Sigmoid colon (tissue), 7 donors: ENCODE measurements around the gene UST. TPM values are rescaled to one million over a fixed set of nuclear protein-coding genes. Genes with fewer than 3 reads are reported as not detected.

ENCODE experiments used
- DNase-seq: peaks from one replicate; pipeline ENCODE4 v3.0.0-alpha.2; 2019
- H3K27ac ChIP-seq, 4 donors: fragments of 200-600 bp; sonication (generic); one replicate each; pipeline ENCODE4 v1.5.1; 2016 to 2019; ENCODE audit warnings: mild to moderate bottlenecking in 1 of 4
- H3K27me3 ChIP-seq, 3 donors: fragments of 200-600 bp; sonication (generic); one replicate each; pipeline ENCODE4 v1.5.1; 2019; ENCODE audit warnings: mild to moderate bottlenecking in 1 of 3
- H3K36me3 ChIP-seq, 4 donors: fragments of 200-600 bp; sonication (generic); one replicate each; pipeline ENCODE4 v1.5.1; 2016 to 2019
- H3K4me1 ChIP-seq, 4 donors: fragments of 200-600 bp; sonication (generic); one replicate each; pipeline ENCODE4 v1.5.1; 2017 to 2019
- H3K4me3 ChIP-seq, 4 donors: fragments of 200-600 bp; sonication (generic); one replicate each; pipeline ENCODE4 v1.5.1; 2017 to 2019; ENCODE audit warnings: mild to moderate bottlenecking in 2 of 4, moderate library complexity in 1 of 4
- H3K9me3 ChIP-seq, 4 donors: fragments of 200-600 bp in 3 of 4; sonication (generic) in 3 of 4; one replicate each; pipeline versions ENCODE4 v1.5.1 to v1.6.1; 2013 to 2019
- CTCF ChIP-seq, 4 experiments: fragments of 450-650 bp in 3 of 4; fragments of 200-600 bp in 1 of 4; IDR thresholded peaks; one replicate each; pipeline ENCODE4 v1.5.1; 2016 to 2019; ENCODE audit warnings: antibody characterized with exemption in 4 of 4, mild to moderate bottlenecking in 3 of 4, moderate library complexity in 2 of 4
- EP300 ChIP-seq, 4 donors: sonication (generic); formaldehyde crosslinking; IDR thresholded peaks; one replicate each; pipeline ENCODE4 v1.6.1; 2017; ENCODE audit warnings: antibody characterized with exemption in 4 of 4
- POLR2A ChIP-seq, 2 donors: fragments of 450-650 bp; IDR thresholded peaks; one replicate each; pipeline ENCODE4 v1.6.1; 2016; ENCODE audit warnings: antibody characterized with exemption in 2 of 2, mild to moderate bottlenecking in 2 of 2, moderate library complexity in 2 of 2
- POLR2AphosphoS5 ChIP-seq, 4 donors: sonication (generic); formaldehyde crosslinking; IDR thresholded peaks; one replicate each; pipeline ENCODE4 v1.6.1; 2017; ENCODE audit warnings: antibody characterized with exemption in 4 of 4
- WGBS, 2 donors: extraction: QIAGEN DNeasy Blood & Tissue Kit; methylation state at CpG; one replicate each; pipeline ENCODE4 v1.1.7; 2013; 5-methylcytosine and 5-hydroxymethylcytosine counted together
- intact Hi-C: fragments of 100-400 bp; cut with DNase I; formaldehyde crosslinking; loops from one replicate; pipeline ENCODE4 v1.15.1; 2023
- polyA plus RNA-seq, 3 donors: library from polyadenylated mRNA; stranded (reverse); fragments of 200-250 nt; gene quantifications; one replicate each; pipeline ENCODE4 v1.2.3, GENCODE V29; 2013
- total RNA-seq, 4 donors: library from RNA; depleted of rRNA; stranded (reverse); fragments of >200 nt; gene quantifications; one replicate each; pipeline ENCODE4 v1.1.0, GENCODE V29; 2016
- donor health status: healthy with polysubstance abuse.
- donor health status: Bipolar disorder and iron deficiency.
- donor health status: healthy.

Gene UST
- total and polyA plus RNA-seq, 7 donors, result 0.46 to 35.2 (median 21.8) TPM

GRCh38 chr6:148868314-148868713 lies 121.5 kb downstream of the UST start:
- intact Hi-C loops, result no loop called here
- WGBS, 2 donors, result 83 to 84% methylated on average over 5 of the region's 5 CpGs
- H3K27ac ChIP-seq, result peak overlapping the region in 3 of 4 donors; percentile 3 to 45 (median 33)
- H3K27me3 ChIP-seq, result no peaks in the 10 kb centered on the region
- DNase-seq, result no peak
- TF ChIP-seq POLR2A (IDR thresholded peaks at IDR 0.05) (no peak), POLR2AphosphoS5 (IDR thresholded peaks at IDR 0.05) (no peak), CTCF (IDR thresholded peaks at IDR 0.05) (no peak), EP300 (IDR thresholded peaks at IDR 0.05) (no peak)
- no peaks in the 10 kb centered on the region for H3K36me3 ChIP-seq
- no peak overlapping the region for H3K4me3 ChIP-seq
- no peaks in the 10 kb centered on the region for H3K9me3 ChIP-seq
- peaks cover 0 to 32% (median 22%) of the 10 kb centered on the region in 4 donors for H3K4me1 ChIP-seq

- Histone ChIP-seq H3K4me3 (no peak overlapping the region), H3K27me3 (no peaks in the 10 kb centered on the region), H3K27ac (peak overlapping the region in 3 of 4 donors; percentile 3 to 45 (median 33)), H3K9me3 (no peaks in the 10 kb centered on the region), H3K4me1 (peaks cover 0 to 33% (median 22%) of the 10 kb centered on the region in 4 donors), H3K36me3 (no peaks in the 10 kb centered on the region)
- no peak for TF ChIP-seq POLR2AphosphoS5 (IDR thresholded peaks at IDR 0.05)
- TF ChIP-seq CTCF (IDR thresholded peaks at IDR 0.05), result no peak
- no peak for TF ChIP-seq POLR2A (IDR thresholded peaks at IDR 0.05)
- no peak for TF ChIP-seq EP300 (IDR thresholded peaks at IDR 0.05)
- 82 to 87% methylated on average over 2 of the region's 2 CpGs for WGBS, 2 donors
- no peak for DNase-seq
- intact Hi-C loops, result no loop called here
These were observed 122.1 kb downstream of the UST start for GRCh38 chr6:148868901-148869300.

GRCh38 chr6:148869585-148869984 lies 122.8 kb downstream of the UST start:
- Histone ChIP-seq H3K27me3 (no peaks in the 10 kb centered on the region), H3K4me1 (peaks cover 0 to 40% (median 26%) of the 10 kb centered on the region in 4 donors), H3K36me3 (no peaks in the 10 kb centered on the region), H3K4me3 (no peak overlapping the region), H3K9me3 (no peaks in the 10 kb centered on the region), H3K27ac (peak overlapping the region in 3 of 4 donors; percentile 3 to 45 (median 33))
- 84 to 86% methylated on average over 7 of the region's 7 CpGs for WGBS, 2 donors
- no peak for DNase-seq
- TF ChIP-seq POLR2A (IDR thresholded peaks at IDR 0.05), result no peak
- no peak for TF ChIP-seq CTCF (IDR thresholded peaks at IDR 0.05)
- no peak for TF ChIP-seq POLR2AphosphoS5 (IDR thresholded peaks at IDR 0.05)
- TF ChIP-seq EP300 (IDR thresholded peaks at IDR 0.05), result no peak
- intact Hi-C loops, result no loop called here

- no peak for DNase-seq
- H3K4me3 ChIP-seq, result no peak overlapping the region
- no peak for TF ChIP-seq EP300 (IDR thresholded peaks at IDR 0.05)
- no peak for TF ChIP-seq CTCF (IDR thresholded peaks at IDR 0.05)
- TF ChIP-seq POLR2AphosphoS5 (IDR thresholded peaks at IDR 0.05), result no peak
- no peak for TF ChIP-seq POLR2A (IDR thresholded peaks at IDR 0.05)
- 93 to 97% methylated on average over 4 of the region's 4 CpGs for WGBS, 2 donors
- intact Hi-C loops, result no loop called here
- H3K9me3 ChIP-seq, result no peaks in the 10 kb centered on the region
- H3K27ac ChIP-seq, result no peak overlapping the region
- H3K4me1 ChIP-seq, result peaks cover 0 to 30% (median 28%) of the 10 kb centered on the region in 4 donors
- H3K27me3 ChIP-seq, result no peaks in the 10 kb centered on the region
- H3K36me3 ChIP-seq, result no peaks in the 10 kb centered on the region
These were observed 126.3 kb downstream of the UST start for GRCh38 chr6:148873154-148873553.

- no peak for DNase-seq
- Histone ChIP-seq H3K27me3 (no peaks in the 10 kb centered on the region), H3K27ac (no peak overlapping the region), H3K36me3 (no peaks in the 10 kb centered on the region), H3K4me1 (peaks cover 0 to 26% (median 22%) of the 10 kb centered on the region in 4 donors), H3K4me3 (no peak overlapping the region), H3K9me3 (no peaks in the 10 kb centered on the region)
- no peak for TF ChIP-seq CTCF (IDR thresholded peaks at IDR 0.05)
- no peak for TF ChIP-seq POLR2AphosphoS5 (IDR thresholded peaks at IDR 0.05)
- TF ChIP-seq EP300 (IDR thresholded peaks at IDR 0.05), result no peak
- WGBS, 2 donors, result 52 to 76% methylated on average over 5 of the region's 5 CpGs
- intact Hi-C loops, result no loop called here
These were observed 127.0 kb downstream of the UST start for GRCh38 chr6:148873868-148874267.
